ENCODE measurements around the gene FUS.
"Not testable (repeated sequence)": the region's sequence is repeated elsewhere in the genome, so short reads cannot be mapped to it uniquely, and the experiment has no call there.

The FUS gene

GRCh38 chr16:31138621-31139578, 41.0 kb upstream of the FUS start:
- peak; percentile 74 for DNase-seq (ENCODE audit: low read depth)
- no peak overlapping the region for H3K4me3 ChIP-seq (ENCODE audit: low read length)
- TF ChIP-seq, protein P1, sequence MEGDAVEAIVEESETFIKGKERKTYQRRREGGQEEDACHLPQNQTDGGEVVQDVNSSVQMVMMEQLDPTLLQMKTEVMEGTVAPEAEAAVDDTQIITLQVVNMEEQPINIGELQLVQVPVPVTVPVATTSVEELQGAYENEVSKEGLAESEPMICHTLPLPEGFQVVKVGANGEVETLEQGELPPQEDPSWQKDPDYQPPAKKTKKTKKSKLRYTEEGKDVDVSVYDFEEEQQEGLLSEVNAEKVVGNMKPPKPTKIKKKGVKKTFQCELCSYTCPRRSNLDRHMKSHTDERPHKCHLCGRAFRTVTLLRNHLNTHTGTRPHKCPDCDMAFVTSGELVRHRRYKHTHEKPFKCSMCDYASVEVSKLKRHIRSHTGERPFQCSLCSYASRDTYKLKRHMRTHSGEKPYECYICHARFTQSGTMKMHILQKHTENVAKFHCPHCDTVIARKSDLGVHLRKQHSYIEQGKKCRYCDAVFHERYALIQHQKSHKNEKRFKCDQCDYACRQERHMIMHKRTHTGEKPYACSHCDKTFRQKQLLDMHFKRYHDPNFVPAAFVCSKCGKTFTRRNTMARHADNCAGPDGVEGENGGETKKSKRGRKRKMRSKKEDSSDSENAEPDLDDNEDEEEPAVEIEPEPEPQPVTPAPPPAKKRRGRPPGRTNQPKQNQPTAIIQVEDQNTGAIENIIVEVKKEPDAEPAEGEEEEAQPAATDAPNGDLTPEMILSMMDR (conservative IDR thresholded peaks at IDR 0.05; ENCODE audit: low read depth, low read length), result no peak

GRCh38 chr16:31141071-31141469, 38.9 kb upstream of the FUS start:
- H3K4me3 ChIP-seq (ENCODE audit: low read length); DNase-seq (ENCODE audit: low read depth): not testable (repeated sequence)

DNA sequence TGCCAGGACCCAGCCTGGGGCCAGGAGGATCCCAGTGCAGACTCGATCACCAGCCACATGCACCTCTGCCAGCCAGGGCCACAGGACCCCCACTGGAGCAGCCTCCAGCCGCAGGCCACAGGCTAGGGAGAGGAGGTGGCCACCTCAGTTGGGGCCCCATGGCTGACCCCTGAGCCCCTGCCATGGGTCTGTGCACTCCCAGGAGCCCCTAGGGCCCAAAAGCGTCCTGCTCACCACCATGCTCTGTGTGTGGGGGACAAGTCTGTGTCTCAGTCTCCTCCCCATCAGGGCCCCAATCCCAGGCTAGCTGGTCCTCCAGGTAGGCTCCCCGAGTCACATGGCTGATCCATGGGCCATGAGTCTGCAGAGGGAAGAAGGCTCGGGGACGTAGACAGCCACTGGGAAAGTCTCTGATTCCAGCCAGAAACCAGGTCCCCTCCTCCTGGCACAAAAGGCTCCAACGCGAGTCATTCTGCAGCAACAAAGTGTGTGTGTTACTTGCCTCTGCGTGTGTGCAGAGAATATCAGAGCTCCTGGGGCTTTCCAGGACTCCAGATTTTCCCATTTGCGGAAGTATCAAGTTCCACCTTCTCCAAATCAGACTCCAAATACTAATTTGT, 38.3 kb upstream of the FUS start:
- DNase-seq (ENCODE audit: low read depth), result peak; percentile 18
- TF ChIP-seq, protein P1 (conservative IDR thresholded peaks at IDR 0.05; ENCODE audit: low read depth, low read length), result no peak
- H3K4me3 ChIP-seq (ENCODE audit: low read length), result peak overlapping the region; percentile 38

GRCh38 chr16:31142109-31143010, 37.6 kb upstream of the FUS start:
- TF ChIP-seq, protein P1 (conservative IDR thresholded peaks at IDR 0.05; ENCODE audit: low read depth, low read length), result peak; percentile 92
- peak overlapping the region; percentile 38 for H3K4me3 ChIP-seq (ENCODE audit: low read length)
- DNase-seq (ENCODE audit: low read depth), result peak; percentile 92

GRCh38 chr16:31143011-31143693, 36.8 kb upstream of the FUS start:
- DNase-seq (ENCODE audit: low read depth), result no peak
- TF ChIP-seq, protein P1 (conservative IDR thresholded peaks at IDR 0.05; ENCODE audit: low read depth, low read length), result no peak
- H3K4me3 ChIP-seq (ENCODE audit: low read length), result no peak overlapping the region

DNA sequence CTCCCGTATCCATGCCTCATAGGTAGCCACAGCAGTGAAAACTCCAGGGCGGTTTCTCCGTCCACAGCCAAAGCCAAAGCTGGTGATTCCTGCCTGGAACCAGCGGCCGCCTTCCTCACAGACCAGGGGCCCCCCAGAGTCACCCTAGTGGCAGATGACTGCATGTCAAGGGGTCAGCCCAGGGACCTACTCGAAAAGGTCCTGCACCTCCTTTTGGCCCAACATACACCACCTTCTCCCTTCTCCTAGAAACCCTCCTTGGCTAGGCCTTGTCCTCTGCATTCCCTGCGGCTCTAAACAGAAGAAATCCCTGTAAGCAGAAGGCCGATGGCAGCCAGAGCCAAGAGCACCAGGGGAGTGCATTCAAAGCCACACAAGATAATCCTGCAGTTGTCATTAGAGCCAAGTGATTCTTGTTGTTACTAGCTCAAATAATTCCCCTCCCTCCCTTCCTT, 36.2 kb upstream of the FUS start:
- TF ChIP-seq, protein P1 (conservative IDR thresholded peaks at IDR 0.05; ENCODE audit: low read depth, low read length), result no peak
- H3K4me3 ChIP-seq (ENCODE audit: low read length), result no peak overlapping the region
- DNase-seq (ENCODE audit: low read depth), result no peak

DNA sequence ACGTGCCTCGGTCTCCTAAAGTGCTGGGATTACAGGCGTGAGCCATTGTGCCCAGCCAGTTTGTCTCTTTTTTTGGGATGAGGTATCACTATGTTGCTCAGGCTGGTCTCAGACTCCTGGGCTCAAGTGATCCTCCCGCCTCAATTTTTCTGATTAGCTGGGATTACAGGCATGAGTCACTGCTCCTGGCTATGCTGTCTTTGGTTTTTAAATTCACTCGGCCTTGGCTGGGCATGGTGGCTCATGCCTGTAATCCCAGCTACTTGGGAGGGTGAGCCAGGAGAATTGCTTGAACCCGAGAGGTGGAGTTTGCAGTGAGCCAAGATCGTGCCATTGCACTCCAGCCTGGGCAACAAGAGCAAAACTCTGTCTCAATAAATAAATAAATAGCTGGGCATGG, 35.5 kb upstream of the FUS start:
- H3K4me3 ChIP-seq (ENCODE audit: low read length), result not testable (repeated sequence)

More for the DNA sequence above, 35.5 kb upstream of the FUS start:
- not testable (repeated sequence) for DNase-seq (ENCODE audit: low read depth)

Measured in retinal pigment epithelial cell (primary cell).